HG03103 (cell line): ENCODE results near the gene ATP6V1G1.

Experiments
- ATAC-seq: cut with Tn5 transposase; IDR thresholded peaks from one replicate; pipeline ENCODE4 v1.9.1; 2021; ENCODE audit warnings: low read depth; ENCODE audit not compliant: unreplicated experiment

The ATP6V1G1 gene, protein sequence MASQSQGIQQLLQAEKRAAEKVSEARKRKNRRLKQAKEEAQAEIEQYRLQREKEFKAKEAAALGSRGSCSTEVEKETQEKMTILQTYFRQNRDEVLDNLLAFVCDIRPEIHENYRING

DNA sequence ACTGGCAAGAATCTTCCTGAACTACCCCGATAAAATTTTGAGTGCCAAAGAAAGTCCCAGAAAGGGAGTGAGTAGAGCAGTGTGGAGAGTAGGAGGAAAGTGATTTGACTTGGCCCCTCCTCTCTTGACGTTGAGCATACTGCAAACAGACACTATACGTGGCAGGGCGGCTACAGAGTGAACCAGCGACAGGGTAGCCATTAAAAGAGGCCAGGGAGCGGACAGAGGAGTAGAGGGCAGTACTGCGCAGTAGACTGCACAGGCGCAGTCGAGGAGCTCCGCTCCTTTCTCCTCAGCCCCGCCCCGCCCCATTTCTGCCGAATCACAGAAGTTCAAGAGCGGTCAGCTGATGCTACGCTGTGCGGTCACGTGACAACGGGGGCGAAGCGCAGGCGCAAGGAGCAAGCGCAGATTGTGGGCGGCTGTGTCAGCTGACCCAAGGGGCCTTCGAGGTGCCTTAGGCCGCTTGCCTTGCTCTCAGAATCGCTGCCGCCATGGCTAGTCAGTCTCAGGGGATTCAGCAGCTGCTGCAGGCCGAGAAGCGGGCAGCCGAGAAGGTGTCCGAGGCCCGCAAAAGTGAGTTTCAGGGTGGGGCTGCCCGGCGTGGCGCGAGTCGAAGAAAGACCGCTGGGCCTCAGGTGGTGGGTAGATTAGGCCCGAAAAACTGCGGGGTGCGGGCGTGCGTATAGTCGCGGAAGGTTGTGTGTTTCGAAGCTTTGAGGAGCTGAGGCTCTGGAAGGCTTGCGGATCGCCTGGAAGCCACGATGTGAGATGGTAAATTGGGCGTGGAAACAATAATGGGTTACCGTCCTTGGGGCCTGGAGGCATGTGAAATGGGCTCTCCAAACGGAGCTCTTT lies at the start of gene ATP6V1G1:
TSS of gene ATP6V1G1 (plus strand) at position 425 of the 858 bp plus-strand sequence. CDS start at position 495, 70 bp downstream.
- ATAC-seq: peak; percentile 80

DNA sequence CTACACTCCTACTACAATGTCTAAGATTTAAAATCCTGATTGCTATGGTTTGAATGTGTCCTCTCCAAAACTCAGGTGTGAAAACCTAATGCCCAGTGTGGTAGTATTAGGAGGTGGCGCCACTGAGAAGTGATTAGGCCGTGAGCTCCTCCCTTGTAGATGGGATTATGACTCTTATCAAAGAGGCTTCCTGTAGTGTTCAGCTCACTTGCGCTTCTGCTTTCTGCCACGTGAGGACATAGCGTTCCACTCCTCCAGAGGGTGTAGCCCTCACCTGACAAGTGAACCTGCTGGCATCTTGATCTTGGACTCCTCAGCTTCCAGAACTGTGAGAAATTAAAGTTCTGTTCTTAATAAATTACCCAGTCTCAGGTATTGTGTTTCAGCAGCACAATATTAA lies 49.3 kb upstream of the ATP6V1G1 start:
- peak; percentile 76 for ATAC-seq

DNA sequence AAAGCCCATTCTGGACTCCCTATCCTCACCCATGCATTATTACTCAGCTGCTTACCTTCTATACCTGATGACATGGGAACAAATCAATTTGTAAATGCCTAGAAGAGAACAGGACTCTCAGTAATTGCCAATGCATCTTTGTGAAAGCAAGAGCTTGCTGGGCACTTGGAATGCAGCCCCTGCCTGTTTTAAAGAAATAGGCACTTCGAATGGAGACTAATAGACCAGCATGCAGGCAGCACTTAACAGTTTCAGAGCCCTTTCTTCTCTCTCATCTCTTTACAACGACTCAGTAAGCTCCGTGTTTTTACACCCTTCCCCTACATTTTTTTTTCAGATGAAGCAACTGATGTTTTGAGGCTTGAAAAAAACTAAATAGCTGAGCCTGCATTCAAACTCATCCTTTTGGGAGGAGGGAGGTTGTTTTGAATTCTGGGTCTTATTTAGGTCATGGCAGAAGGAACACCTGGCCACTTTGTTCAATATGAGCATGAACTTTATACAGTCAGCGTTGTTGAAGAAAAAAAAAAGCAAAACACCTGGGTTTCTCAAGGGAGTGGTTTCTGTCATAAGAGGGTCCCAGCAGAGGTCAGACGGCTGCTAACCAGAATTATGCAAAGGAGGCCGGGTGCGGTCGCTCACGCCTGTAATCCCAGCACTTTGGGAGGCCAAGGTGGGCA lies 47.7 kb upstream of the ATP6V1G1 start:
- ATAC-seq: no peak

GRCh38 chr9:114545055-114545454 lies 42.5 kb upstream of the ATP6V1G1 start:
- no peak for ATAC-seq

GRCh38 chr9:114546851-114547250 lies 40.7 kb upstream of the ATP6V1G1 start:
- no peak for ATAC-seq

DNA sequence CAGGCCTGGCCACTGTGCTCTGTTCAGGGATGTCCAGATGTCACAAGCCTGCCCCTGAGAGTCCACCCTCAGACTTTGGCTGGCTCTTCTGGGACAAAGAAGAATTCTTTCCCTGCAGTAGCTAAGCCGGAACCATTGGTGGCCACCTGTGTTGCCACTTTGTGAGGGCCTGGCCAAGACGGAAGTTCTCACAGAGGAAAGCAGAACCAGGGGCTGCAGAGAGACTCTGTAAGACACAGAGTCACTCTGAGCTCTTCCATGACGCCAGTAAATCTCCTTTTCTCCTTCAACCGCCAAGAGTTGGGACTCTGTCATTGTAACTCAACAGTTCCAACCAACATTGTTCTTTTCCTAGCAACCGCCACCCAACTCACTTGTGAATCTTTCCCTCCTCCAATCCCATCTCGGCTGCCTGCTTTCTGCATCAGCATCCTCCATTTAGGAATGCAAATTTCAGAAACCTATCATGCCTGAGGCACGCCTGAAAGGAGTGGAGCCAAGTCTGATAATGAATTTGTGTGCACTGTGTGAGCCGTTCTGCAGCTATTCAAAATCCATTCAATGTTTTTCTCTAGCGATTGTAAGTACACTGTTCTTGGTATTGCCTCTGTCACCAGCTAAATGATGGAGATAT lies 37.8 kb upstream of the ATP6V1G1 start:
- no peak for ATAC-seq

- no peak for ATAC-seq
Measured at GRCh38 chr9:114551750-114552685, 35.6 kb upstream of the ATP6V1G1 start.

DNA sequence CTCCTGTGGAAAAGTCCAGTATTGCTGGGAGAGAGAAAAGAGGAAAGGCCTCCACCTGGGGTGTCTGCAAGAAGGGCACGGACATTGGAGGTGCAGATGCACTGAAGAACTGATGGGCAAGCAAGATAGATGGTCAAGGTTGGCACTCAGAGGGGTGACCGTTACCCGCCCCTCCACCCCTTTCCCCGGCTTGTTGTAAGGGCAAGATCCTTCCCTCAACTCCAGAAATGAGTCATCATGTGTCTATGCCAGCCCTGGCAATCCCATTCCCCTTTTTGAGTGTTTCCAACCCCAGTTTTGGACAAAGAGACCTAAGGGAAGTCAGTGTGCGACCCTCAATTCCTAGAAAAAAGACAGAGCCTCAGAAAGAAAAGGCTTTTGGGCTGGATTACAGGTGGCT lies 34.9 kb upstream of the ATP6V1G1 start:
- ATAC-seq: no peak

DNA sequence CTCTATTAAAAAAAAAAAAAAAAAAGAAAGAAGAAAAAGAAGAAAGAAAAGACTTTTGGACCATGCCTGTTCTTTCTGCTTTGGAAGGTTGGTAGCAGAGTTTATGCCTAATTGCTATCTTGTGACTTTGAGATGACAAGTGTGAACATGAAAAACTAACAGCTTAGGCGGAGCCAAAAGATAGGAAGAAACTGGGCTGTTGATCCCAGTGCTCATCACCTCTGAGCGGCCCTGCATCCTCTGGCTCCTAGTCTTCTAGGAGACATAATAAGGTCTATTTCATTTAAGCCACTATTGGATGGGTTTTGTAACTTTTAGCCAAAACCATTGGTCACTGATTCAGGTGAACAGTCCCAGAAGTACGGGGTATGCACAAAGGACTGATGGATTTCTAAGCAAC lies 34.4 kb upstream of the ATP6V1G1 start:
- ATAC-seq: no peak

GRCh38 chr9:114555696-114556095 lies 31.9 kb upstream of the ATP6V1G1 start:
- no peak for ATAC-seq

- no peak for ATAC-seq
Measured at GRCh38 chr9:114558027-114558675, 29.4 kb upstream of the ATP6V1G1 start.

GRCh38 chr9:114559830-114560513 lies 27.6 kb upstream of the ATP6V1G1 start:
- no peak for ATAC-seq

DNA sequence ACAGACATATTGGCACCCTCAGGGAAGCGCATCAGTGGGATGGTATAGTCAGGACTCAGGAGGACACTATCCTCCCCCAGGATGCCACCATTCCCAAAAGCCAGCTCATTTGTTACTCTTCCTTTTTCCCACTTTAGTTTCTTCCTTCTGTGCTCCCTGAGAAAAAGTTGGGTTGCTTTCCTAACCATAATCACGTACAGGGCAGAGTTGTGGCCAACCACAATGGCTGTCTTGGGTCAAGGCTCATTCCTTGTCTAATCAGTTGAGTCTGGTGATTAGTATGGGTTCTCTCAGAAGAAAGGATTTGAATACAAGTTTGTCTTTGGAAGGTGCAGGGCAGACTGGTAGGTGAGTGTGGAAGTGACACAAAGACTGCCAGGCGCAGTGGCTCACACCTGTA lies 26.6 kb upstream of the ATP6V1G1 start:
- ATAC-seq: no peak

DNA sequence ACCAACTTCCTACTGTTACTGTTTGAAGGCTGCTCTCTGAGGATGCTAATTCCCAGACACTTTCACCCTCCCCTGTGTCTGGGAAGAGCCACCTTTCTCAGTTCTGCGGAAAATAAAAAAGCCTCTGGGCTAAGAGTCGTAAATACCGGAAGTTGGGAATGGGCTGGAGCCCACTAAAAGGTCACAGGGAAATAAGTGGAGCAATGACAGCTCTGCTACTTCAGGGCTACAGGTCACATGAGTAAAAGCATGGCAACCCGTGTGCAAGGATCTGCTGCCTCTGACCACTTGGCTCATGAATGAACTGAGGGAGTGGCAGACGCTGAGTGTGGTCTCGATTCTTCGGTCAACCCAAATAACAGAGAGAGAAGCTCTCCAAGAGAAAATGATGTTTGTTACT lies 25.8 kb upstream of the ATP6V1G1 start:
- no peak for ATAC-seq

- no peak for ATAC-seq
Measured at GRCh38 chr9:114565204-114565603, 22.4 kb upstream of the ATP6V1G1 start.

DNA sequence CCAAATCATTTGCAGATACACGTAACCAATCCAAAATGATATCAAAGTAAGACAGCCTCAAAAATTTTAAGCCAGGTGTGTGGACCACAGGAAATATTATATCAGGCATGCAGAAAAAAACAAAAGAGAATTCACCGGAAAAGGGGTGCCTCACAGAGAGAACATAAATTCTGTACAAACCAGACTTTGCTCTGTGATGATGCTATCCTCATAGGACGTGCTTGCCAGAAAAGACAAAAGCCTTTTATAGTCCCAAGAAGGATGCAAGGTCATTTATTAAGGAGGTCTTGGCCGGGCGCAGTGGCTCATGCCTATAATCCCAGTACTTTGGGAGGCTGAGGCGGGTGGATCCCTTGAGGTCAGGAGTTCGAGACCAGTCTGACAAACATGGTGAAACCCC lies 16.8 kb upstream of the ATP6V1G1 start:
- ATAC-seq: no peak

GRCh38 chr9:114571391-114571790 lies 16.2 kb upstream of the ATP6V1G1 start:
- ATAC-seq: no peak

GRCh38 chr9:114572199-114572598 lies 15.4 kb upstream of the ATP6V1G1 start:
- ATAC-seq: no peak

- ATAC-seq: no peak
Measured at GRCh38 chr9:114574438-114574837, 13.1 kb upstream of the ATP6V1G1 start.
